ENCODE data around the gene TMEM132A.
"Not testable (repeated sequence)": the region's sequence is repeated elsewhere in the genome, so short reads cannot be mapped to it uniquely, and the experiment has no call there.

The TMEM132A gene

DNA sequence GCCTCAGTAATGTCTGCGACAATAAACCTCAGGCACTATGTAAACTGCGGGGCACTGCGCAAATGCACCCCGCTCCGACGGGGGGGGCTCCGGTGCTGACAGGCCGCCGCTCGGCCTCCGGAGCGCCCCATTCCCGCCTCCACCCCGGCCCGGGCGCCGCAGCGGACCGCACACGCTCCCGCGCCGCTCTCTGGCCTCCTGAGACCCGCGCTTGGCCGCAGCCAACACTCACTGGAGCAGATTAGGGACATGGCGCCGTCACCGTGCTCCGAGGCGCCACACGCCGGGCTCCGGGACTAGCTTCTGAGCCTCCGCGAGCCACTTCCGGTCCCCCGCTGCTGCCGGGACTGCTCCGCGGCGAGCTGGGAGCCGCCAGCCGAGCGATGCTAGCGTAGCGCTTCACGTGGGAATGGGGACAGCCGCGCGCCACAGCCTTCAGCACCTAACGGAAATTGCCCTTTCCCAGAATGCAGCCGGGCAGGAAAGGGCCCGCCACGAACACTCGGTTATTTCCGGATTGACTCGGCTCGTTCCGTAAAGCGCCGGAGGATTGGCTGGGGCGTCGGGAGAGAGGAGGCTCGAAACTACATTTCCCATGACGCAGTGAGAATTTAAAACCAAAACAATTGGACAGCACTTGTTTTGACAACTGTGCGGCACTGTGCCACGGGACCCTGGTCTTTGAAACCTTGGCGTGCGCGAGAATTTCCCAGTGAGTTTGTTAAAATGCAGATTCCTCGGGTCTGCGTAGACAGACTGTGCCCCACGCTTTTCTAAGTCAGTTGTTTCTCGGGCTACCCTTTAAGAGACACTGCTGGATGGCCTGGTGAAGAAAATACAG, 17.9 kb upstream of the TMEM132A start, which contains the start of gene PRPF19:
Gene PRPF19, minus strand, starts transcription at position 454 of the 841 bp plus-strand sequence. Its CDS starts 203 bp downstream, at position 251.
- peak; percentile 97 for DNase-seq (ENCODE audit: low spot score)

- no peak for DNase-seq (ENCODE audit: low spot score)
These were observed 15.5 kb upstream of the TMEM132A start for GRCh38 chr11:60908803-60909202.

GRCh38 chr11:60909680-60910280, 14.5 kb upstream of the TMEM132A start:
- not testable (repeated sequence) for DNase-seq (ENCODE audit: low spot score)

DNA sequence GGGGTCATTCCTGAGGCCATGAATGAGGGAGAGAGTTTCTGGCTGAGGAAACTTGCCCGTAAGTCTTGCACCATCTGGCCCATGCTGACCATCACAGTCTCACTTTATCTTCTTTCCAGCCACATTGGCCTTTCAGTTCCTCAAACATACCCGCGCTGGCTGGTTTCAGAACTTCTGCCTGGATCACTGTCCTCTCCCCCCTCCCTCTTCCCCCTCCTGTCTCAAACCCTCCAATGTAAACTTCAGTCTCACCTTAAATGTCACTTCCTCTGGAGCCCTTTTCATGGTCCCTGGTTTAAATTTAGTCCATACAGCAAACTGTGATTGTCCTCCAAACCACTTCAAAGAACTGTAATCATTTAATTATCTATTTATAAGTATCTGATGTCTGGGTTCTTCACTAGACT, 14.0 kb upstream of the TMEM132A start:
- DNase-seq (ENCODE audit: low spot score) = no peak

DNA sequence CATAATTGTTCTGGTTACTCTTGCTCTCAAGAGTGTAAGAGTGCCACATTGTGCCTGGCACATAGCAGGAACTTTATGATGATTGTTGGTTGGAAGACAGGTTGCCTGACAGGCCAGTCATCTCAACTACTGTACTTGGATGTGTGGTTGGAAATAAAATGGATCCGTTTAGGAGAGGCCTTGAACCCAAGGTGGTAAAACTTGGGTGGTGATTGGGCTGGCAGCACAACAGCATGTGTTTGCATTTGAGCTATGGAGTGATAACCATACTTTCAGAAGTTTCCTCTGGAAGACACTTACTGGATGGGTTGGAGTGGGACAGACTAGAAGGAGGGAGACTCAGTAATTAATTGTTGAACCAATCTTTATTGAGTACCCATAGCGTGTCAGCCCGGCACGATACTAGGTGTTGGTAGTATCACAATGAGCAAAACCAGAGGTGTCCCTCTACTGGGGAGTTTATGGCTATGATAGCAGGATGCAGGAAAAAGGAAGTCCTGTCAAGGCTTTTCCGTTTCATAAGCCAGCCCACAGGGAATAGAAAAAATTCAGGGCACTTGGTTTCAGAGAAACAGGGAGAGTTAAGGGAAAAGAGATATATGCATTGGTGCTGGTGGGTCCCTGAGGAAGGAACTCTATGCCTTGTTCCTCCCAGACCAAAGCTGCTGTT, 13.4 kb upstream of the TMEM132A start:
- DNase-seq (ENCODE audit: low spot score) = no peak

DNA sequence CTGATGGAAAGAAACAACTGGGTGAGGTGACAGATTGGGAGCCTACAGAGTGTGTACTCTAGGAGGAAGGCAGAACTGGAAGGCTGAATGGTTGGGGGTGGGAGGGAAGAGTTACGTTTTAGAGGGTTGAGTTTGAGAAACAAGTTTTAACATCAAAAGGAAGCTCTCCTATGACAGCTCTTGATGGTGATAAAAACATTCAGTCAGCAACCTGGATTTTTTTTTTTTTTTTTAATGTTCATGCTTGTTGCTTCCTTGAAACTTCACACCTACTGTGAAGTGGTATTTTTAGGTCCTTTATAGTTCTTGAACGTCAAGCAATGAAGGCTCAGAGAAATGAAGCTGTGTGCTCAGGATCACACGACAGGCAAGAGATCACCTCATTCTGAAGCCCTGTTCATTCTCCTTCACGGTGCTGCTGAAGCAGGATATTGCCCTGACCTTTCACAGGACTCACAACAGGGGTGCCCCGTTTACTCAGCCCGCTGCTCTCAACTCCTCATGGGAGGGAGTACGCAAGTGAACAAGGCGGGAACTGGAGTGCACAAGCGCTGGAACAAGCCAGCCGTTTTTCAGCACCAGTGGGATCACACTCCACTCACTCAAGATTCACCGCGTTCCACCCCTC, 11.9 kb upstream of the TMEM132A start:
- DNase-seq (ENCODE audit: low spot score) = no peak

GRCh38 chr11:60912851-60913528, 11.3 kb upstream of the TMEM132A start:
- DNase-seq (ENCODE audit: low spot score) = no peak

DNA sequence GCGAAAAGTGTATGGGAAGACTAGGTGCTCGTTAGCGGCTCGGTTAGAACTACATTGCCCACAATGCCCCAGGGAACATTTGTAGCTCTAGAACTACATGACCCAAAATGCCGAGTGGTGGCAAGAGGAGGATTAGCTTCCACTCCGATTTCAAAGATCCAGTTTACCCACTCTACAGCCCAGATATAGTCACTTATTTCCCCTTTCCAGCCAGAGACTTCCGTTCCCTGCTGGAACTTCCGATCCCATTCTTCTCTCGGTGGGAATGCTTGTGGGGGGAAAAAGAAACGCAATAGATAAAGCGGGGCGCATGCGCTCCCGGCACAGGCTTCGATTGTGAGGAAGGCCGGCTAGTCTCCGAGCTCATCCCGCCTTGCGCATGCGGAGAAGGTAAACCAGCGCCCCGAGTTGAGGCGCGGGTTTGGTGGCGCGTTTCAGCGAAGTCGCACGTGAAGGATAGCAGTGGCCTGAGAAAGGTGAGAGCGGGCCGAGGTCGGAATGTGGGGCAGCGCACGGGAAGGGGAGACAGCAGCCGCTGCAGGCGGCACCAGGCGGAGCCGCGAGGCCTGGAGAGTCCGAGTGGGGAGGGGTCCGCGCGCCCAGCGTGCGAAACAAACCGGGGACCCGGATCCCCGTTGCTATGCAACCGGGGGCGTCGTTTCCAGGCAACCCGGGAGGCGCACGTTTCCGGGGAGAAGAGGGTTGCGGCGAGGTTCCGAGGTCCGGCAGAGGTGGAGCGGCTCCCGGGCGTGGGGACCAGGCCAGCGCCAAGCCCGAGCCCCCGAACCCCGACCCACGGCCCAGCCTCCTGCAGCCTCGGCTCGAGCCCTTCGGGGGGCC, 10.2 kb upstream of the TMEM132A start, which contains the start of gene TMEM109:
Gene TMEM109, plus strand, starts transcription at position 366 of the 840 bp plus-strand sequence. CDS start 5,536 bp downstream, outside the sequence.
- DNase-seq (ENCODE audit: low spot score) = peak; percentile 97

DNA sequence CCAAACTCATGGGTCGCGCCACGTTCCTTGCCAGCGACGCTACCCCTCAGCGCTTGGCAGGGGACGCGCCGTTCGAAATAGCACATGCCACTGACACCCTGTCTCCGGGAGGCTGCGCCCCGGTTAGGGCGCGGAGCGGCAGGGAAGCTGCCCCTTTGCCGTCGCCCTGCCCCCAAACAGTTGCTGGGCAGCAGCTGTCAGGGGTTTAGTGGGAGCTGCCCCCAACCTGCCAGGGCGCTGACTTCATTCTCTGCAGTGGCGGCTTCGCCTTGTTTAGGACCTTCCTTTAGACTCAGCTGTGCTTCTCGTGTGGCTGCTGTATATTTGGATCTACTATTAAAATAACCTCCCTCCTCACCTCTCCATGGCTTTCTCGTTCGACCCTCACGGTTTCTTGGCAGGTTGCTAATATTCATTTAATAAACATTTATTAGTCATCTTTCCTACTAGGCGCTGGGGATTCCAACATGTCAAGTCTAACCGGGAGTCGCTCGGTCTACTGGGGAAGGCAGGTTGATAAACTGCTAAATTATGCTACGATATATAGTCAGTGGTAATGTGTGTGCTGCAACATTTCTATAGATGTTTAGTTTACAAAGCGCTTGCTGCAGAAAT, 9.5 kb upstream of the TMEM132A start:
- DNase-seq (ENCODE audit: low spot score) = peak; percentile 59

GRCh38 chr11:60915248-60915914, 8.9 kb upstream of the TMEM132A start:
- DNase-seq (ENCODE audit: low spot score) = peak; percentile 86

- no peak for DNase-seq (ENCODE audit: low spot score)
These were observed 7.5 kb upstream of the TMEM132A start for GRCh38 chr11:60916669-60917206.

GRCh38 chr11:60917267-60917666, 7.0 kb upstream of the TMEM132A start:
- no peak for DNase-seq (ENCODE audit: low spot score)

DNA sequence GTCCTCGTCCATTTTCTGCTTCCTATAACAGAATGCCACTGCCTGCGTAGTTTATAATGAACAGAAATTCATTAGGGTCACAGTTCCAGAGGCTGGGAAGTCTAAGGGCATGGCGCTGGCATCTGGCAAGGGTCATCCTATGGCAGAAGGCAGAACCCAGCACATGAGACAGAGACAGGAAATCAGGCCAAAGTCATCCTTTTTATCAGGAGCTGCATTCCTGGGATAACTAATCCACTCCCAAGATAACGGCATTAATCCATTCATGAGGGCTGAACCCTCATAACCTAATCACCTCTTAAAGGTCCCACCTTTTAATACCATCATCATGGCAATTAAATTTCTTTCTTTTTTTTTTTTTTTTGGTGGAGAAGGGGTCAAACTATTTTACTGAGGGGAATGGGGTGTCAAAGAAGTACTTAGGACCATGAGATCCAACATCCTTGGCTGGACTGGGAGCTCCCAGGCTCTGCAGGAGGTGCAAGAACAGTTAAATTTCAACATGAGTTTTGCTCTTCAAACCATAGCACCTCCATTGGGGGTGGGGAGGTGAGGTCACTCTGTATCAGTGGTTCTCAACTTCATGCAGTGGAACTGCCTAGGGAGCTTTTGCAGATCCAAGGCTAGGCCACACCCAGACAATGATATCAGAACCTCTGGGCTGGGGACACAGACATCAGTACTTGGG, 5.9 kb upstream of the TMEM132A start:
- no peak for DNase-seq (ENCODE audit: low spot score)

DNA sequence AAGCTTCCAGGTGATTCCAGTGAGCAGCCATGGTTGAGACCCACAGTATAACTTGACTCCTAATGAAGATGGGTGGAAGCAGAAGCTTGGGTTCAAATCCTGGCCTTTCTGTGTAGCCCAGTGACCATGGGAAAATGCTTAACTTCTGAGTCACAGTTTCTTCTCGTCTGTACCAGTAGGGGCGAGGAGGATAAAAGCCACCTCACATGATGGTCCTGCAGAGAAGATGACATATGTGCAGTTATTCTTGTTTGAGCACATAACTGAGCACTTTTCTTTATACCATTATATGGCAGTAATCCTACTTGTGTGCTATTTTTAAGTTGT, 5.4 kb upstream of the TMEM132A start:
- no peak for DNase-seq (ENCODE audit: low spot score)

DNA sequence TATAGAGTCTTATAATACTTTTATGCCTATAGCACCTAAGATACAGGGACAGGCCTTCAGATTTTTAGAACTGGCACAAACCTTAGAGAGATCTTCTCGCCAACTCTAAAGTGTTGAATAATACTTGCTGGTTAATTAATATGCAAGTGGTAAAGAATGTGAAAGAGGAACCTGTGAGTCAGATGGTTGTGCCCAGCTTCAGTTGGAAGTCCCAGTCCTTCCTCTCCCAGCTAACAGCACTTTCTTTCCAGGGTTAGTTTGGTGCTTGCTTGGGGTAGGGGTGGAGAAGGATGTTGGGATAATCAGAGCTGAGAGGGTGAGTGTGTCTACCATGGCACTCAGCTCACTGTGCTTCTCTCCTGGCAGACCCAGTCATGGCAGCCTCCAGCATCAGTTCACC, 4.9 kb upstream of the TMEM132A start:
- no peak for DNase-seq (ENCODE audit: low spot score)

GRCh38 chr11:60919956-60920355, 4.3 kb upstream of the TMEM132A start:
- no peak for DNase-seq (ENCODE audit: low spot score)

DNA sequence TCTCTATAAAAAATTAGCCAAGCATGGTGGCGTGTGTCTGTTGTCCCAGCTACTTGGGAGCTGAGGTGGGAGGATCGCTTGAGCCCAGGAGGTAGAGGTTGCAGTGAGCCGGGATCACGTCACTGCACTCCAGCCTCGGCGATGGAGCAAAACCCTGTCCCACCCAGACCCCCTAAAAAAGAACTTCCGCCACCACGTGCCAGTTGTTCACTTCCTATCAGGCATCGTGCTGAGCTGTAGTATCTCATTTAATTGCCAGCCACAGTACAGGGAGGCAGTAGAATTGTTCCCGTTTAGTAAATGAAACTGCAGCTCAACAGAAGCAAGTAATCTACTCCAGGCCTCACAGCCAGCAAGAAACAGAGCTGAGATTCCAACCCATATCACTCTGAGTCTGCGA, 3.0 kb upstream of the TMEM132A start:
- no peak for DNase-seq (ENCODE audit: low spot score)

DNA sequence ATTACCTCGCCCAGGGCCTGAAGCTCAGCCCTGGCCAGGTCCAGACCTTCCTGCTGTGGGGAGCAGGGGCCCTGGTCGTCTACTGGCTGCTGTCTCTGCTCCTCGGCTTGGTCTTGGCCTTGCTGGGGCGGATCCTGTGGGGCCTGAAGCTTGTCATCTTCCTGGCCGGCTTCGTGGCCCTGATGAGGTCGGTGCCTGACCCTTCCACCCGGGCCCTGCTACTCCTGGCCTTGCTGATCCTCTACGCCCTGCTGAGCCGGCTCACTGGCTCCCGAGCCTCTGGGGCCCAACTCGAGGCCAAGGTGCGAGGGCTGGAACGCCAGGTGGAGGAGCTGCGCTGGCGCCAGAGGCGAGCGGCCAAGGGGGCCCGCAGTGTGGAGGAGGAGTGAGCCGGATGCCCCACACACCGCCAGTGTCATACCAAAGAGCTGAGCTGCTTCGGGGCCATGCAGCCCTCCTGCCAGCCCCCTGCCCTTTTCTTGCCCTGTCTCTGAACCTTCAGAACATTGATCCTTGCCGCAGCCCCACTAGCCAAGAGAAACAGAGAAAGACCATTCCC, 2.4 kb upstream of the TMEM132A start:
- no peak for DNase-seq (ENCODE audit: low spot score)

DNA sequence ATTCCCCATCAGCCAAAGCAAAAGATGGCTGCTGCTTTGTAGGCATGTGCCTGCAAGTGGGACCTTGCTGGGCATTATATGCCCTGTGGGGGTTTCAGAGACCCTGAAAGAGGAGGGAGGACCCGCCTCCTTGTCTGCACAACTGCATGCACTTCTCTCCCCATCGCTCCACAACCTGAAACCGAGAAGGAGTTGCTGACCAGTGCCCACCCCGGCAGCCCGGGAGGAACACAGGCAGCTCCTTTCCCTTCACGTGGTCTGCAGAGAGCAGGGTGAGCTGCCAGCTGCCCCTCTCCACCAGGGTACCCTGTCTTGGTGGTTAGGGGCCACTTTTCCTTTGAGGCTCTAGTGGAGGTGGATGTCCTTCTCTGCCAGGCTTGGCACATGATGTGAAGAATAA, 1.4 kb upstream of the TMEM132A start:
- no peak for DNase-seq (ENCODE audit: low spot score)

Data from AG20443 (cell line).